ENCODE results near the gene PCDHGA1. TPM values are rescaled to one million over a fixed set of nuclear protein-coding genes. Genes with fewer than 3 reads are reported as not detected.
A peak's percentile ranks its signal among the peaks of the same experiment; 100 is the strongest.
"Not testable (repeated sequence)": the region's sequence is repeated elsewhere in the genome, so short reads cannot be mapped to it uniquely, and the experiment has no call there.

Gene PCDHGA1
- total and polyA plus RNA-seq, 2 experiments from 2014 or later, result 0.33 TPM; not detected in 1

DNA sequence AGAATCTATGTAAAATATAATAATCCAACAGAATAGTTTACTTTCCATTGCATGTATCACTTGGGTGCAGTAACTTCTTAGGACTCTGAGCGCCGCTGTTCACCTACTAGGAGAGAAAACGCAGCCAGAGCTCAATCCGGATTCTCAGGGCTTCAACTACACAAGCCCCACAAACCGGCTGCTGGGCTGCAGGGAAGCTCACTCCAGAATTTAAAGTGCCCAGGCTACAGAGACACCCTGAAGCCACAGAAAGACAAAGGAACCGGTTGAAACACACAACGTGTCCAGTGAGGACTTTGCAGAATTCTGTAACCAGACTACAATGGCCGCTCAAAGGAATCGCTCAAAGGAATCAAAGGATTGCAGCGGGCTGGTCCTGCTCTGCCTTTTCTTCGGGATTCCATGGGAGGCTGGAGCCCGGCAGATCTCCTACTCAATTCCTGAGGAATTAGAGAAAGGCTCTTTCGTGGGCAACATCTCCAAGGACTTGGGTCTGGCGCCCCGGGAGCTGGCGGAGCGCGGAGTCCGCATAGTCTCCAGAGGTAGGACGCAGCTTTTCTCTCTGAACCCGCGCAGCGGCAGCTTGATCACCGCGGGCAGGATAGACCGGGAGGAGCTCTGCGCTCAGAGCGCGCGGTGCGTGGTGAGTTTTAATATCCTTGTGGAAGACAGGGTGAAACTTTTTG is 82.7 kb downstream of the PCDHGA1 start, which contains the start of gene PCDHGA10:
Gene PCDHGA10 (plus strand): TSS at position 134 of the 686 bp plus-strand sequence. CDS start 189 bp downstream, at position 323.
- 49% methylated on average over 31 of the region's 31 CpGs for WGBS (ENCODE audit: low lambda C conversion rate, missing lambda C conversion rate)
- H3K9me2 ChIP-seq (replicated peaks; ENCODE audit: insufficient read depth), result no peaks in the 10 kb centered on the region
- peak within 1 kb of the TSS; percentile 53 for H2AFZ ChIP-seq
- peak; percentile 74 for DNase-seq (ENCODE audit: low spot score)
- H3K27ac ChIP-seq, result peak within 1 kb of the TSS; percentile 54
- H3K36me3 ChIP-seq (replicated peaks; ENCODE audit: insufficient read depth, low read depth), result peaks cover 4% of the 10 kb centered on the region
- TF ChIP-seq CTCF (IDR thresholded peaks at IDR 0.05; ENCODE audit: poor library complexity) (peak; percentile 49), EZH2 (IDR thresholded peaks at IDR 0.05; ENCODE audit: borderline replicate concordance) (no peak), EZH2phosphoT487 (IDR thresholded peaks at IDR 0.05; ENCODE audit: low read depth, severe bottlenecking, unreplicated experiment) (no peak)
- peak within 1 kb of the TSS; percentile 73 for H3K4me2 ChIP-seq
- no peaks in the 10 kb centered on the region for H3K4me1 ChIP-seq (ENCODE audit: insufficient read depth)
- H3K9me3 ChIP-seq (ENCODE audit: low read depth), result peaks cover 44% of the 10 kb centered on the region
- peaks cover 25% of the 10 kb centered on the region for H3K79me2 ChIP-seq
- H3K27me3 ChIP-seq, result no peaks in the 10 kb centered on the region
- peak within 1 kb of the TSS; percentile 44 for H3K4me3 ChIP-seq
- no peaks in the 10 kb centered on the region for H4K20me1 ChIP-seq (ENCODE audit: insufficient read depth, poor library complexity, severe bottlenecking)

- Histone ChIP-seq H3K9me3 (ENCODE audit: low read depth) (peaks cover 49% of the 10 kb centered on the region), H3K79me2 (peaks cover 24% of the 10 kb centered on the region), H3K4me2 (peak overlapping the region; percentile 73), H3K9me2 (replicated peaks; ENCODE audit: insufficient read depth) (no peaks in the 10 kb centered on the region), H3K4me3 (peak overlapping the region; percentile 4), H3K27me3 (no peaks in the 10 kb centered on the region), H2AFZ (peak overlapping the region; percentile 53), H4K20me1 (ENCODE audit: insufficient read depth, poor library complexity, severe bottlenecking) (no peaks in the 10 kb centered on the region), H3K36me3 (replicated peaks; ENCODE audit: insufficient read depth, low read depth) (peaks cover 4% of the 10 kb centered on the region), H3K27ac (no peak overlapping the region), H3K4me1 (ENCODE audit: insufficient read depth) (no peaks in the 10 kb centered on the region)
- DNase-seq (ENCODE audit: low spot score), result no peak
- 74% methylated on average over 25 of the region's 25 CpGs for WGBS (ENCODE audit: low lambda C conversion rate, missing lambda C conversion rate)
- no peak for TF ChIP-seq CTCF (IDR thresholded peaks at IDR 0.05; ENCODE audit: poor library complexity)
- TF ChIP-seq EZH2 (IDR thresholded peaks at IDR 0.05; ENCODE audit: borderline replicate concordance), result no peak
- no peak for TF ChIP-seq EZH2phosphoT487 (IDR thresholded peaks at IDR 0.05; ENCODE audit: low read depth, severe bottlenecking, unreplicated experiment)
Observed at GRCh38 chr5:141413540-141414069, 83.3 kb downstream of the PCDHGA1 start.

DNA sequence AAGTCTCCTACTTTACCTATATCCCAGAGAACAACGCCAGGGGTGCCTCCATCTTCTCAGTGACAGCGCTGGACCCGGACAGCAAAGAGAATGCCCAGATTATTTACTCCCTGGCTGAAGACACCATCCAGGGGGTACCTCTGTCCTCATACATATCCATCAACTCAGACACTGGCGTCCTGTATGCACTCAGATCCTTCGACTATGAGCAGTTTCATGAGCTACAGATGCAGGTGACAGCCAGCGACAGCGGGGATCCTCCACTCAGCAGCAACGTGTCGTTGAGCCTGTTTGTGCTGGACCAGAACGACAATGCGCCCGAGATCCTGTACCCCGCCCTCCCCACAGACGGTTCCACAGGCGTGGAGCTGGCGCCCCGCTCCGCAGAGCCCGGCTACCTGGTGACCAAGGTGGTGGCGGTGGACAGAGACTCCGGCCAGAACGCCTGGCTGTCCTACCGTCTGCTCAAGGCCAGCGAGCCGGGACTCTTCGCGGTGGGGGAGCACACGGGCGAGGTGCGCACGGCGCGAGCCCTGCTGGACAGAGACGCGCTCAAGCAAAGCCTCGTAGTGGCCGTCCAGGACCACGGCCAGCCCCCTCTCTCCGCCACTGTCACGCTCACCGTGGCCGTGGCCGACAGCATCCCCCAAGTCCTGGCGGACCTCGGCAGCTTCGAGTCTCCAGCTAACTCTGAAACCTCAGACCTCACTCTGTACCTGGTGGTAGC is 84.4 kb downstream of the PCDHGA1 start:
- not testable (repeated sequence) for H2AFZ ChIP-seq; DNase-seq (ENCODE audit: low spot score); H3K9me2 ChIP-seq (replicated peaks; ENCODE audit: insufficient read depth); H3K4me3 ChIP-seq; H4K20me1 ChIP-seq (ENCODE audit: insufficient read depth, poor library complexity, severe bottlenecking); H3K27me3 ChIP-seq; H3K36me3 ChIP-seq (replicated peaks; ENCODE audit: insufficient read depth, low read depth); H3K27ac ChIP-seq; H3K4me1 ChIP-seq (ENCODE audit: insufficient read depth); H3K4me2 ChIP-seq
- 99% methylated on average over 43 of the region's 46 CpGs for WGBS (ENCODE audit: low lambda C conversion rate, missing lambda C conversion rate)
- peaks cover 49% of the 10 kb centered on the region for H3K9me3 ChIP-seq (ENCODE audit: low read depth)
- H3K79me2 ChIP-seq, result peaks cover 16% of the 10 kb centered on the region

DNA sequence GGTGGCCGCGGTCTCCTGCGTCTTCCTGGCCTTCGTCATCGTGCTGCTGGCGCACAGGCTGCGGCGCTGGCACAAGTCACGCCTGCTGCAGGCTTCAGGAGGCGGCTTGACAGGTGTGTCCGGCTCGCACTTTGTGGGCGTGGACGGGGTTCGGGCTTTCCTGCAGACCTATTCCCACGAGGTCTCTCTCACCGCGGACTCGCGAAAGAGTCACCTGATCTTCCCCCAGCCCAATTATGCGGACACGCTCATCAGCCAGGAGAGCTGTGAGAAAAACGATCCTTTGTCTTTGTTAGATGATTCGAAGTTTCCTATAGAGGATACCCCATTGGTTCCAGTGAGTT is 84.9 kb downstream of the PCDHGA1 start:
- WGBS (ENCODE audit: low lambda C conversion rate, missing lambda C conversion rate), result over 99% methylated on average over 22 of the region's 24 CpGs
- not testable (repeated sequence) for H3K4me3 ChIP-seq; DNase-seq (ENCODE audit: low spot score); H4K20me1 ChIP-seq (ENCODE audit: insufficient read depth, poor library complexity, severe bottlenecking); H3K36me3 ChIP-seq (replicated peaks; ENCODE audit: insufficient read depth, low read depth); H3K4me2 ChIP-seq; H3K27me3 ChIP-seq; H2AFZ ChIP-seq; H3K4me1 ChIP-seq (ENCODE audit: insufficient read depth); H3K9me2 ChIP-seq (replicated peaks; ENCODE audit: insufficient read depth); H3K27ac ChIP-seq
- peaks cover 52% of the 10 kb centered on the region for H3K9me3 ChIP-seq (ENCODE audit: low read depth)
- peaks cover 17% of the 10 kb centered on the region for H3K79me2 ChIP-seq

All from hepatocyte (in vitro differentiated cells).